DOHH2 (cell line): ENCODE data around the gene ACKR3.

Source experiments
- EZH2phosphoT487 ChIP-seq: fragments of 200-600 bp; sonication (generic); IDR thresholded peaks from 2 replicates; pipeline ENCODE4 v1.6.1; 2017; ENCODE audit warnings: borderline replicate concordance, mild to moderate bottlenecking, antibody characterized with exemption, low read length, moderate library complexity, mixed read lengths
- TF ChIP-seq, protein P1 (sequence below): fragments of 200-600 bp; sonication (generic); IDR thresholded peaks from one replicate; pipeline ENCODE4 v1.5.1; 2014; ENCODE audit warnings: antibody characterized with exemption, mild to moderate bottlenecking, low read depth, low read length; ENCODE audit not compliant: poor library complexity, severe bottlenecking

DNA sequence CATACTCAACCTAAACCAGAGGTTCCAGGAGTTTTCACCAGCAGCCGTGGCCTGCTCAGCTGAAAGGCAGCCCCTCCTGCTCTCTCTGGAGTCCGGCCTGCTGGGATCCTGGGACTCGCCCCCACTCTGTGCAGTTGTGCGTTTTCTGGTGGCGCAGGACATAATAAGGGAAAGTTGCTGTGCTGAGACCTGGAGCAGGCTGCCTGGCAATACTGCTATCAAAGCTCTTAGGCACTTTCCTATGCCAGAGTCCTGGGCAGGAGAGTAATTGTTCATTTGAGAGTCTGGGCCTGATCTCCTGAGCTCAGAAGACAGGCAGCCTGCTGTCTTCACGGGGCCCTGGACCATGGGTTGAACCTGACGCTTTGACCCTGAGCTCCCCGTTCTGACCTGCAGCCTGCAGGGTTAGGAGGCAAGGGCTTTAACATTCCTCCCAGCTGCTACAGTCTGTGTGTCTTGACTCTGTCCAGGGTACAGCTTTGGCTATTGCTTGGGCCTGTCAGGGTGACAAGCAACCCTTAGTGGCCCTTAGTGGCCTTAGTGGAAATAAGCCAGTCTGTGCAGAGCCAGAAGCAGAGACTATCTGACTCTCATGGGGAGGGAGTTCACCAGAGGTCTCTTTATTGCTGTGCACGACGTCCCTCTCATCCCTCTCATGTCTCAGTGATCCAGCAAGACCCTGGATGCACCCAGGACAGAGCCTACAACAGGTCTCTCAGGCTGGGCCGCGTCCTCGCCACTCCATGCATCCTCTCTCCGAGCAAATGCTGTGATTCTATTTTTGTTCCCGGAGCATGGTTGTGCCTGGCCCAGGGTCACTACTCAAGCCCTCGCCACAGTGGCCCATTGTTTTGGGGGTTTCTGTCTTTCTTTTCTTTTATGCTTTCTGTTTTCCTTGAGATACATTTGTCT, 60.6 kb downstream of the ACKR3 start:
- TF ChIP-seq, protein P1, sequence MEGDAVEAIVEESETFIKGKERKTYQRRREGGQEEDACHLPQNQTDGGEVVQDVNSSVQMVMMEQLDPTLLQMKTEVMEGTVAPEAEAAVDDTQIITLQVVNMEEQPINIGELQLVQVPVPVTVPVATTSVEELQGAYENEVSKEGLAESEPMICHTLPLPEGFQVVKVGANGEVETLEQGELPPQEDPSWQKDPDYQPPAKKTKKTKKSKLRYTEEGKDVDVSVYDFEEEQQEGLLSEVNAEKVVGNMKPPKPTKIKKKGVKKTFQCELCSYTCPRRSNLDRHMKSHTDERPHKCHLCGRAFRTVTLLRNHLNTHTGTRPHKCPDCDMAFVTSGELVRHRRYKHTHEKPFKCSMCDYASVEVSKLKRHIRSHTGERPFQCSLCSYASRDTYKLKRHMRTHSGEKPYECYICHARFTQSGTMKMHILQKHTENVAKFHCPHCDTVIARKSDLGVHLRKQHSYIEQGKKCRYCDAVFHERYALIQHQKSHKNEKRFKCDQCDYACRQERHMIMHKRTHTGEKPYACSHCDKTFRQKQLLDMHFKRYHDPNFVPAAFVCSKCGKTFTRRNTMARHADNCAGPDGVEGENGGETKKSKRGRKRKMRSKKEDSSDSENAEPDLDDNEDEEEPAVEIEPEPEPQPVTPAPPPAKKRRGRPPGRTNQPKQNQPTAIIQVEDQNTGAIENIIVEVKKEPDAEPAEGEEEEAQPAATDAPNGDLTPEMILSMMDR: no peak
- no peak for TF ChIP-seq EZH2phosphoT487
